GM10248 (cell line): ENCODE data around the gene SUSD6.

Source experiments
- CTCF ChIA-PET: fragments of 300-600 bp; sonication (Branson Sonifier 250); formaldehyde crosslinking; extraction: SDS; loops from one replicate; lab custom pipeline; 2021; ENCODE audit warnings: antibody characterized with exemption; lab: Yijun Ruan, JAX
- POLR2A ChIA-PET: fragments of 350-650 bp; sonication (Branson Sonifier 250); formaldehyde crosslinking; extraction: SDS; loops from one replicate; lab custom pipeline; 2020; ENCODE audit warnings: antibody characterized with exemption; lab: Yijun Ruan, JAX
- DNase-seq: peaks from one replicate; pipeline ENCODE4 v3.0.0; 2012; ENCODE audit errors: extremely low spot score
- CTCF ChIP-seq: IDR thresholded peaks from 2 replicates; pipeline ENCODE4 v1.5.1; 2012; ENCODE audit warnings: mild to moderate bottlenecking, low read depth; ENCODE audit errors: extremely low read depth, missing control alignments, control extremely low read depth

SUSD6 gene

GRCh38 chr14:69664265-69664664 is 52.9 kb downstream of the SUSD6 start:
- no peak for TF ChIP-seq CTCF
- no peak for DNase-seq
- CTCF ChIA-PET, result interaction anchor here (1.2 to 1.3 kb wide), 2 partner anchors 39 to 63 kb away, joined by 3 read pairs; no protein-coding TSS in a partner anchor
- POLR2A ChIA-PET, result no interaction called here

GRCh38 chr14:69664865-69665526 is 53.6 kb downstream of the SUSD6 start:
- no peak for TF ChIP-seq CTCF
- no peak for DNase-seq
- CTCF ChIA-PET, result interaction anchor here (0.8 to 1.3 kb wide), 4 partner anchors 10 to 81 kb away, joined by 3 read pairs; no protein-coding TSS in a partner anchor
- POLR2A ChIA-PET, result no interaction called here

GRCh38 chr14:69665631-69666030 is 54.2 kb downstream of the SUSD6 start:
- no peak for TF ChIP-seq CTCF
- ChIA-PET POLR2A (no interaction called here), CTCF (interaction anchor here (0.8 to 1.3 kb wide), 4 partner anchors 9 to 81 kb away, joined by 3 read pairs; no protein-coding TSS in a partner anchor)
- DNase-seq, result no peak

- no peak for TF ChIP-seq CTCF
- no peak for DNase-seq
- CTCF ChIA-PET, result no interaction called here
- POLR2A ChIA-PET, result no interaction called here
These were observed 54.7 kb downstream of the SUSD6 start for GRCh38 chr14:69666112-69666511.

GRCh38 chr14:69666690-69667211 is 55.4 kb downstream of the SUSD6 start:
- no peak for DNase-seq
- TF ChIP-seq CTCF, result no peak
- ChIA-PET CTCF (no interaction called here), POLR2A (no interaction called here)

GRCh38 chr14:69667938-69668335 is 56.5 kb downstream of the SUSD6 start:
- ChIA-PET POLR2A (interaction anchor here (0.6 kb wide), 2 partner anchors 16 to 17 kb away, joined by 3 to 12 read pairs; no protein-coding TSS in a partner anchor), CTCF (interaction anchor here (0.6 to 1.8 kb wide), 3 partner anchors 22 to 52 kb away, joined by 3 to 4 read pairs (median 4); no protein-coding TSS in a partner anchor)
- TF ChIP-seq CTCF, result no peak
- DNase-seq, result no peak
